SK-N-MC (cell line): ENCODE measurements around the gene NKX2-3.

Source experiments
- EZH2 ChIP-seq: fragments of 200-600 bp; sonication (generic); IDR thresholded peaks from one replicate; pipeline ENCODE4 v1.6.1; 2017; ENCODE audit warnings: antibody characterized with exemption
- POLR2AphosphoS5 ChIP-seq: IDR thresholded peaks from 2 replicates; pipeline ENCODE4 v1.6.1; 2012; ENCODE audit warnings: mild to moderate bottlenecking, low read depth, low read length, borderline replicate concordance

DNA sequence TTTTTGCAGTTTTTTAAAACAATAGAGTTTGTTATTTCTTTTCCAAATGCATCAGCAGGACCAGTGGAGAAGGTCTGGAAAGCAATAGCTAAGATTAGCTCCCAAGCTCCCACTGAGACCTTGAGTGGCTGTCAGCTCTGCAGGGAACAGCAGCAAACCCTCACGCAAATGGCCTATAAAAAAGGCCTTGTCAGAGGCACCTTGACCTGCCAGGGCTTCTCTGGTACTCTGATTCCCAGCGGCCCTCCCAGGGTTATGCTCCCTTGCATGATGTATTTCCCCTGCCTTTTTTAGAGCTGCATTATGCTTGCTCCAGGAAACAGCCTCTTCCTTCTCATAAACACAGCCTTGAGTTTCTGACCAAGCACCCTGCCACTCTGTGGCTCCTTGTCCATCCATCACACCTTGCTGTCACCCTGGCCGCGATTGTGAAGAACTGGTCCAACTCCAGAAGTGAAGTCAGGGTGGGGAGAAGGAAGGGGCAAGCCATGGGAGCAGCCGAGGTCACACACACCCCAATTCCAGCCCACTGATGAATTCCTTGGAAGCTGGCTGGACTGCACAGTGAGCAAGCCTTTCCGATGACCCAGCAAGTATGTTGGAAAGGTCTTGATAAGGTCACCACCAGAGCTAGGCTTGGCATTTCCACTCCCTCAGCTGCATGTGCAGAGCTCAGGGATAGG is 35.3 kb upstream of the NKX2-3 start:
- TF ChIP-seq POLR2AphosphoS5 (no peak), EZH2 (no peak)
